ENCODE data around the gene CD200.

CD200 gene, protein sequence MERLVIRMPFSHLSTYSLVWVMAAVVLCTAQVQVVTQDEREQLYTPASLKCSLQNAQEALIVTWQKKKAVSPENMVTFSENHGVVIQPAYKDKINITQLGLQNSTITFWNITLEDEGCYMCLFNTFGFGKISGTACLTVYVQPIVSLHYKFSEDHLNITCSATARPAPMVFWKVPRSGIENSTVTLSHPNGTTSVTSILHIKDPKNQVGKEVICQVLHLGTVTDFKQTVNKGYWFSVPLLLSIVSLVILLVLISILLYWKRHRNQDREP

DNA sequence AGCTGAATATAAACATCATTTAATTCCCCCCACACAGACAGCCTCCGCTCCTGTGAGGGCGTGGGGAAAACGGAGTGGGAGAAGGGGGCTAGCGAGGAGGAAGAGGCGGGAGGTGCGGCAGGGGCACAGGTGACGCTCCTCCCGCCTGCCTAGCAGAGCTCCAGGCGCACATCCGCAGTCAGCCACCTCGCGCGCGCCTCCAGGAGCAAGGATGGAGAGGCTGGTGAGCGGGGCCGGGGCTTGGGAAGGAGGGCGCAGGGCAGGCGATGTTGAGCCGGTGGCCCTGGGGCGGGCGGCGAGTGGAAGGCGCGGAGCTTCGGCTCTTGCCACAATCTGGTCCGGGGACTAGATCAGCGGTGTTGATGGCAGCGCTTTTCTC, at the start of gene CD200:
CD200 (plus strand) TSS at position 155 of the 379 bp plus-strand sequence; CDS start at position 212, 57 bp downstream.
- H3K4me3 ChIP-seq (ENCODE audit: low read length) = peak within 1 kb of the TSS; percentile 94
- no peaks in the 10 kb centered on the region for H3K36me3 ChIP-seq (ENCODE audit: control insufficient read depth, insufficient read depth, low read length)
- peak within 1 kb of the TSS; percentile 71 for H3K27ac ChIP-seq (ENCODE audit: low read depth, low read length)
- peak within 1 kb of the TSS; percentile 62 for H3K9ac ChIP-seq (ENCODE audit: low read length)
- no peaks in the 10 kb centered on the region for H3K27me3 ChIP-seq (ENCODE audit: control insufficient read depth, insufficient read depth, low read length)
- no peaks in the 10 kb centered on the region for H3K4me1 ChIP-seq (ENCODE audit: control insufficient read depth, insufficient read depth, low read length)

DNA sequence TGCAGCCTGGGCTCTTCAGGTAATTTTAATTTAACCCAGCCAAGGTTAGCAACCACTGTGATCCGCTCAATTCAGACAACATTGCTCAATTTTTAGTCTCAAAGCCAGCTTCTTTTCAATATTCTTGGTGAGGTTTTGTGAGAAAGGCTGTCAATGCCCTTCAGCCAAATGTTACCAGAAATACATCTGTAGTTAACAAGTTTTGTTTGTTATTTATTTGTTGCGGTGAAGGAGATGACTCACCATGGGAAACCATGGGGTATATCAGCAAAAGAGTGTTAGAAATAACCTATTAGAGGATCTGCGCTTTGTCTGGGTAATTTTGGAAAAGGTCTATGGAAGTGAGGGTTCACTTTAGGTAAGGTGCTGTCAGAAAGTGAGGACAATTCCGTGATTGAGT, 43.9 kb upstream of the CD200 start:
- Histone ChIP-seq H3K27ac (ENCODE audit: low read depth, low read length) (no peak overlapping the region), H3K9ac (ENCODE audit: low read length) (no peak overlapping the region), H3K4me3 (ENCODE audit: low read length) (no peak overlapping the region), H3K36me3 (ENCODE audit: control insufficient read depth, insufficient read depth, low read length) (no peaks in the 10 kb centered on the region), H3K27me3 (ENCODE audit: control insufficient read depth, insufficient read depth, low read length) (no peaks in the 10 kb centered on the region), H3K4me1 (ENCODE audit: control insufficient read depth, insufficient read depth, low read length) (no peaks in the 10 kb centered on the region)

DNA sequence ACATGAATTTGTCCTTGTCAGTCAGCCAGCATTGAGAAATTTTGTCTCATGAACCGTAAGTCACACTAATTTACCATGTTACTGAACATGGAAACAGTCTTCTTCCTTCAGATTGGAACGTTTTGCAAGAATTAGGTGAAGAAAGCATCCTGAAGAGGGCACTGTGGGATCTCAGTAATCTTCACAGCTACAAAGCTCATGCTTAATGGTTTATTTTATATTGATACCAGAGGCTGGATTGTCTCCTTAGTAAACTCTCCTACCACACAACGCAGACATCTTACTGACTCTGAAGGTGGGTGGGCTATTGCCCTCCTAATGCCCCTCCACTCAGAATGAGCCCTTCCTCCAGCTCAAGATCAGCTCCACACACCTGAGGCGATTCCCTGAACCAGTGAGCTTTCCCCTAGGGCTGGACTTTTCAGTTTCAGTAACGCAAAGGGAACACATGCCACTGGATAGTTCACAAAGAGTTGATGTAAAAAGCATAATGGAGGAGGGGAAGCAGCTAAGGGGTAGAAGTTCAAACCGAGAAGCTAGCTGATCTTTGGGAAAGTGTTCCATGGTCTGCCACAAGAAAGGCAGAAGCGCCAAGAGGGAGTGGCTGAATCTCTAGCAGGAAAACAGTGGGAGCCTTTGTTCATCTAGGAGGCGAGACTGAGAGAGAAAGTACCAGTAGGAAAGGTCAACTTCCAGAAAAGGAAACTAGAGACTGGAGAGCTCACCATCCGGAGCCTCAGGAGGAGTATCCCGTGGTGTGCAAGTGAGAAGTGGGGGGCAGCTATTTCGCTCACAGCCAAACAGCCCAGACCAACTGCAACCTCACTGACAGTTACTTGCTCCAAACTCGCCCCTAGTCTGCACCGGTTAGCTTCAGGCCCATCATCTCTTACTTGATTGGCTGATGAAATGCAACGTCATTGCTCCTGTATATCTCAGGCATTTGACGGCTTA, 39.3 kb upstream of the CD200 start, which contains the start of gene SLC9C1:
SLC9C1 (minus strand) TSS at position 849 of the 954 bp plus-strand sequence. CDS start 7,425 bp downstream, outside the sequence.
- H3K27me3 ChIP-seq (ENCODE audit: control insufficient read depth, insufficient read depth, low read length) = no peaks in the 10 kb centered on the region
- no peaks in the 10 kb centered on the region for H3K36me3 ChIP-seq (ENCODE audit: control insufficient read depth, insufficient read depth, low read length)
- no peaks in the 10 kb centered on the region for H3K4me1 ChIP-seq (ENCODE audit: control insufficient read depth, insufficient read depth, low read length)
- H3K9ac ChIP-seq (ENCODE audit: low read length) = no peak within 1 kb of the TSS
- peak within 1 kb of the TSS; percentile 48 for H3K27ac ChIP-seq (ENCODE audit: low read depth, low read length)
- H3K4me3 ChIP-seq (ENCODE audit: low read length) = peak within 1 kb of the TSS; percentile 65

DNA sequence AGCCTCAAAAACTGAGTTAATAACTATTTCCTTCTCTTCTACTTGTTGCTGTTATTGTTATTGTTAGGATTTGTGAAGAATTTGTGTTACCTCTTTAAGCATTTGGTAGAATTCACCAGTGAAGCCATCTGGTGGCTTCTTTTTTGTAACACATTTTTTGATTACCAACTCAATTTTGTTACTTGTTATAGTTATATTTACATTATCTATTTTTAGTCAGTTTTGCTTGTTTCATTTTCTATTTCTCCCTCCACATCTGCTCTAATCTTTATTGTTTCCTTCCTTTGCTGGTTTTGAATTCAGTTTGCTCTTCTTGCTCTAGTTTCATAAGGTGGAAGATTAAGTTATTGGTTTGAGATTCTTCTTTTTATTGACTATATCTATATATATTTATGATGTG, 35.2 kb upstream of the CD200 start:
- H3K36me3 ChIP-seq (ENCODE audit: control insufficient read depth, insufficient read depth, low read length) = no peaks in the 10 kb centered on the region
- no peaks in the 10 kb centered on the region for H3K4me1 ChIP-seq (ENCODE audit: control insufficient read depth, insufficient read depth, low read length)
- no peak overlapping the region for H3K27ac ChIP-seq (ENCODE audit: low read depth, low read length)
- no peak overlapping the region for H3K9ac ChIP-seq (ENCODE audit: low read length)
- H3K4me3 ChIP-seq (ENCODE audit: low read length) = no peak overlapping the region
- no peaks in the 10 kb centered on the region for H3K27me3 ChIP-seq (ENCODE audit: control insufficient read depth, insufficient read depth, low read length)

DNA sequence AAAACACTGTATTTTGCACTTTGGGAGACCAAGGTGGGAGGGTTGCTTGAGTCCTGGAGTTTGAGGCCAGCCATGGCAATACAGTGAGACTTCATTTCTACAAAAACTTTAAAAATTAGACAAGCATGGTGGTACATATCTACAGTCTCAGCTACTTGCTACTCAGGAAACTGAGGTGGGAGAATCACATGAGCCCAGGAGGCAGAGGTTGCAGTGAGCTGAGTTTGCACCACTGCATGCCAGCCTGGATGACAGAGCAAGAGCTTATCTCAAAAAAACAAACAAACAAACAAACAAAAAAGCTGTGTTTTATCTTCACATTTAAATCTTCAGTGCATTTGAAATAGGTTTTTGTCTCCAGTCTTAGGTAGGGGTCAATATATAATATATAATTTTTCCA, 34.2 kb upstream of the CD200 start:
- Histone ChIP-seq H3K27me3 (ENCODE audit: control insufficient read depth, insufficient read depth, low read length) (no peaks in the 10 kb centered on the region), H3K27ac (ENCODE audit: low read depth, low read length) (no peak overlapping the region), H3K36me3 (ENCODE audit: control insufficient read depth, insufficient read depth, low read length) (no peaks in the 10 kb centered on the region), H3K4me3 (ENCODE audit: low read length) (no peak overlapping the region), H3K9ac (ENCODE audit: low read length) (no peak overlapping the region), H3K4me1 (ENCODE audit: control insufficient read depth, insufficient read depth, low read length) (peaks cover 6% of the 10 kb centered on the region)

DNA sequence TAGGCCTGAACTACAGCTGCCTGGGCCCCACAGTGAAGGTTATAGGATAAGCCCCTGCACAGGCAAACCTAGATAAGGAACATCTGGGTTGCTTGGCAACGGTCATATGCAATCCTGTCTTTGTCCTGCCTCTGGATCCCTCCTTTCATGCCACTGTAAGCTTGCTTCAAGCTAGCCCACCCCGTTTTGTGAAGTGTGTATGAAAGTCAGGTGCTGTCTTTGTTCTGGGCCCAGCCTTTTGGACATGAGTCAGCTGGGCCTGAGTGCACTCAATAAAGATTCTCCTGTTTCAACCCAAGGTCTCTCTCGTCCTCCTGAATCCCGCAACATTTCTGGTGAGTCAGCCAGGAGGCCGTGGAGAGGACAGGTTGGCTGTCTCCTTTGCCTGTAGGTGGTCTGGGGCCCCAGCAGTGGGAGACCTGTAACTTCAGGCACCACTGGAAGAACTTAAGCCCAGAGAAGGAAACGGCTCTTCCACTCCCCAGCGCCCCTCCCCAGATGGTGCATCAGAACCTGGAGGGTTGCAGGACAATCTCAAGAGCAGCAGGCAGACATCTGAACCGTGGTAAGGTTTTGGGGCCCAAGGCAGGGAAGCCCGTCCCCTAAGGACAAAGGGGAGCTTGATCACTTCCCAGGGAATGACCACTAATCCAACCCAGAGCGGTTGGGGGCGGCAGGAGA, 30.7 kb upstream of the CD200 start:
- H3K9ac ChIP-seq (ENCODE audit: low read length) = no peak overlapping the region
- H3K27me3 ChIP-seq (ENCODE audit: control insufficient read depth, insufficient read depth, low read length) = no peaks in the 10 kb centered on the region
- peak overlapping the region; percentile 68 for H3K4me3 ChIP-seq (ENCODE audit: low read length)
- no peak overlapping the region for H3K27ac ChIP-seq (ENCODE audit: low read depth, low read length)
- peaks cover 6% of the 10 kb centered on the region for H3K4me1 ChIP-seq (ENCODE audit: control insufficient read depth, insufficient read depth, low read length)
- no peaks in the 10 kb centered on the region for H3K36me3 ChIP-seq (ENCODE audit: control insufficient read depth, insufficient read depth, low read length)

DNA sequence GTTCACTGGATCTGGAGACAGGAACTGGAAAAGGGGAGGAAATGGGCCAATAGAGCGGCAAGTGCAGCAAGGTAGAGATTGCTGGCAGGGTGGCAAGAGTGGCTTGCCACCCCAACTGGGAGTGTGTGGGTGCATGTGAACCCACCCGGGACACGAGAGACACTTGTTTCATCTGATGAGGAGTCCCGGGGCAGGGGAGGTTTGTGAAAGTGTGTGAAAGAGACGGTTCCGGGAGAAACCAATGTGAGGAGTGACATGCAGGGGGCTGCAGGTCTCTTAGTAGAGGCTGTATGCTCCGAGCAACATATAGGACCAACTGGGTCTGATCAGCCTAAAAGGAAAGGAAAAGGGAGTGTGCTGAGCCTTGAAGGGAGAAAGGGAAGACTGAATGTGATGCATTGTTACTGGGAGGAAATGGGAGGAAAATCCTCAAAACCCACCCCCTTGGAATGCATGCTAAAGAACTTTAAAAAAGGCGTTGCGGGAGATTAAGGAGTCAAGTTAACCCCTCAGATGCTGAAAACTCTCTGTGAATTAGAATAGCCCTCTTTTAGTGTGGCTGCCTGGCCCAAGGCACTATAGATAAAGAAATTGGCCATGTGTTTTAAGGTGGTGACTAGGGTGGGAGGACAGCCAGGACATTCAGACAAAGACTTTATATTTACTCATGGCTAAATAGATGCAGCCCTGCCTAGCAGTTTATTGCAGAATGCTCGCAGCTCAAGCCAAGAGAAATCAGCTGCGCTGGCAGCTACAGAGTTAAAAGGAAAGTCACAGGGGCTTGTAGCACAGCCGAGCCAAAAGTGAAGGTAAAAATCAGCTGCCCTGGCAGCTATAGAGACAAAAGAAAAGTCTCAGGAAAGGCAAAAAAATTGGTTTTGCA, 29.8 kb upstream of the CD200 start:
- peaks cover 6% of the 10 kb centered on the region for H3K4me1 ChIP-seq (ENCODE audit: control insufficient read depth, insufficient read depth, low read length)
- H3K36me3 ChIP-seq (ENCODE audit: control insufficient read depth, insufficient read depth, low read length) = no peaks in the 10 kb centered on the region
- H3K9ac ChIP-seq (ENCODE audit: low read length) = peak overlapping the region; percentile 10
- no peaks in the 10 kb centered on the region for H3K27me3 ChIP-seq (ENCODE audit: control insufficient read depth, insufficient read depth, low read length)
- H3K27ac ChIP-seq (ENCODE audit: low read depth, low read length) = no peak overlapping the region
- peak overlapping the region; percentile 68 for H3K4me3 ChIP-seq (ENCODE audit: low read length)

DNA sequence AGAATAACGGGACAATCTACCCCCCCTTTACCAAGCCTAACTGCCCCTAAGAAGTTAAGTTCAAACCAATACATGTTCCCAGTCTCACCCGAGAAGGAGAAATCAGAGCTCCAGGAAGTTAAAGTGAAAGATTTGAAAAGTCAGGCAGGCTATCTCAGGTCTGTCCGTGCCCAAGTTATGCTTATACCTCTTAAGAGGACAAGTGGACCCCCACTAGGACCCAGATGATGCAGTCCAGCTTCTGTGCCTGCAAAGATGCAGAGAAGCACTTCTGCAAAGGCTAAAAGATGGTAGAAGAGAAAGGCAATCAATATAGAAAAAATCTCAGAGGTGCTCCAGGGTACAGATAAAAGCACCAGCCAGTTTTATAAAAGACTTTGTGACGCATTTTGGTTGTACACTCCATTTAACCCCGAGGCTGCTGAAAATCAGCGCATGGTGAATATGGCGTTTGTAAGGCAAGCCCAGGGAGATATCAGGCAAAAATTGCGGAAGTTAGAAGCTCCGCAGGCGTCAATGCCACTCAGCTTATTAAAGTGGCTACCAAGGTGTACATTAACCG, 29.1 kb upstream of the CD200 start:
- Histone ChIP-seq H3K27me3 (ENCODE audit: control insufficient read depth, insufficient read depth, low read length) (no peaks in the 10 kb centered on the region), H3K27ac (ENCODE audit: low read depth, low read length) (no peak overlapping the region), H3K9ac (ENCODE audit: low read length) (peak overlapping the region; percentile 10), H3K4me3 (ENCODE audit: low read length) (peak overlapping the region; percentile 68), H3K4me1 (ENCODE audit: control insufficient read depth, insufficient read depth, low read length) (peaks cover 6% of the 10 kb centered on the region), H3K36me3 (ENCODE audit: control insufficient read depth, insufficient read depth, low read length) (no peaks in the 10 kb centered on the region)

DNA sequence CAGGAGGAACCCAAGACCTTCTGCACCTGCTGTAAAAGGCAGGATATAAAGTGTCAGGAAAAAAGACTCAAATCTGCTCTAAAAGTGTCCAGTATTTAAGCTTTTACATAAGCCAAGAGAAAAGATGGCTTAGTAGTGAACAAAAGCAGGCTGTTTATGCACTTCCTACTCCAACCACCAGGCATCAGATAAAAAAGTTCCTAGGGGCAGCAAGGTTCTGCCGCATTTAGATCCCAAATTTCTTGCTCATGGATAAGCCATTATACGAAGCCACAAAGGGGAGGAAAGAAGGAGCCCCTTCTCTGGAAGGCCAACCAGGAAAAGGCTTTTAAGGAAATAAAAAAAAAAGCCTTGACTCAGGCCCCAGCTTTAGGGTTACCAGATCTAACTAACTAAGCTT, 28.3 kb upstream of the CD200 start:
- Histone ChIP-seq H3K36me3 (ENCODE audit: control insufficient read depth, insufficient read depth, low read length) (no peaks in the 10 kb centered on the region), H3K27ac (ENCODE audit: low read depth, low read length) (no peak overlapping the region), H3K4me3 (ENCODE audit: low read length) (peak overlapping the region; percentile 68), H3K27me3 (ENCODE audit: control insufficient read depth, insufficient read depth, low read length) (no peaks in the 10 kb centered on the region), H3K4me1 (ENCODE audit: control insufficient read depth, insufficient read depth, low read length) (peaks cover 6% of the 10 kb centered on the region), H3K9ac (ENCODE audit: low read length) (no peak overlapping the region)

DNA sequence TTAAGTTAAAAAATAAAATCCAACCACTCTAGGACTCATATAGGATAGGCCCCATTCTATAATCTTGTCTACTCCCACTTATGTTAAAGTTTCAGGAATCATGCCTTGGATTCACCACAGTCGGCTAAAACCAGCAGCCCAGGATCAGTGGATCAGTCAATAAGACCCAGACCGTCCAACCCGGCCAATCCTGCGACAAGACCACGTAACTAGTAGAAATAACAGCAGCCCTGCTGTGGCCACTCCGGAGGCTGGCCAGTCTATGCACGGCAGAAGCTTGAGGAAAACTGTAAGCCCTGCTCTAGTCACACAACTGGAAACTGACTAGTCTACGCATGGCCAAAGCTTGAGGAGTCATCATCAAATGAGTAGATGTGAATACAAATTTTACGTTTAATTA, 26.1 kb upstream of the CD200 start:
- Histone ChIP-seq H3K36me3 (ENCODE audit: control insufficient read depth, insufficient read depth, low read length) (no peaks in the 10 kb centered on the region), H3K27ac (ENCODE audit: low read depth, low read length) (no peak overlapping the region), H3K27me3 (ENCODE audit: control insufficient read depth, insufficient read depth, low read length) (no peaks in the 10 kb centered on the region), H3K9ac (ENCODE audit: low read length) (no peak overlapping the region), H3K4me1 (ENCODE audit: control insufficient read depth, insufficient read depth, low read length) (peaks cover 6% of the 10 kb centered on the region), H3K4me3 (ENCODE audit: low read length) (no peak overlapping the region)

DNA sequence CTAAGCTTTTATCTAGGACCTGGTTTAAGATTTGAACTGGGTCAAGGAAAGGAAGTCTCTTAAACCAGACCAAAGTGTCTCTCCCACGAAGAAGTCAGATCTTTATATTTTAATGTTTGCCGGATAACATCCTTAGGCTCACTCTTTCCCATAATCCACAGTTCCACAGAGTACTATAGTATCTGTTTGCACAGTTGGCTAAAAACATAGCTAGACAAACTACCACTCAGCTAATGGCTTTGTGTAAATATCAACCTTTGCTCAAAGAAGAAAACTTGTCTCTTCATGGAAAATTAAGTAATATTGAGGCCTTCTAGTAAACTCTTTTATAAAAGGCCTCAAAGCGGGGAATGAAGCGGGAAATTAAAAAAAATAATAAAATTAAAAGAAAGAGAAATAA, 25.4 kb upstream of the CD200 start:
- Histone ChIP-seq H3K4me1 (ENCODE audit: control insufficient read depth, insufficient read depth, low read length) (peaks cover 6% of the 10 kb centered on the region), H3K4me3 (ENCODE audit: low read length) (no peak overlapping the region), H3K36me3 (ENCODE audit: control insufficient read depth, insufficient read depth, low read length) (no peaks in the 10 kb centered on the region), H3K9ac (ENCODE audit: low read length) (no peak overlapping the region), H3K27me3 (ENCODE audit: control insufficient read depth, insufficient read depth, low read length) (no peaks in the 10 kb centered on the region), H3K27ac (ENCODE audit: low read depth, low read length) (no peak overlapping the region)
